Activated naive CD8-positive, alpha-beta T cell (primary cell): ENCODE measurements around the gene CIROP.

Experiments used
- H3K27ac Mint-ChIP-seq: one replicate; pipeline ENCODE4 v1.8.0; 2021; ENCODE audit warnings: mixed read lengths
- H3K27me3 Mint-ChIP-seq: one replicate; pipeline ENCODE4 v1.8.0; 2021; ENCODE audit warnings: mixed read lengths
- H3K36me3 Mint-ChIP-seq: one replicate; pipeline ENCODE4 v1.8.0; 2021; ENCODE audit warnings: mixed read lengths
- H3K4me1 Mint-ChIP-seq: one replicate; pipeline ENCODE4 v1.8.0; 2021; ENCODE audit warnings: low read depth, mixed read lengths
- H3K4me3 Mint-ChIP-seq: one replicate; pipeline ENCODE4 v1.8.0; 2021; ENCODE audit warnings: mild to moderate bottlenecking, mixed read lengths
- H3K9me3 Mint-ChIP-seq: one replicate; pipeline ENCODE4 v1.8.0; 2021; ENCODE audit warnings: low read depth, mixed read lengths

Gene CIROP

GRCh38 chr14:23122086-23122485, 17.3 kb upstream of the CIROP start:
- Mint-ChIP-seq H3K4me1 (peaks cover 47% of the 10 kb centered on the region), H3K36me3 (no peaks in the 10 kb centered on the region), H3K27ac (no peak overlapping the region), H3K9me3 (no peaks in the 10 kb centered on the region), H3K4me3 (no peak overlapping the region), H3K27me3 (no peaks in the 10 kb centered on the region)

GRCh38 chr14:23121361-23121771, 16.6 kb upstream of the CIROP start:
- Mint-ChIP-seq H3K4me3 (peak overlapping the region; percentile 33), H3K27me3 (no peaks in the 10 kb centered on the region), H3K27ac (no peak overlapping the region), H3K9me3 (no peaks in the 10 kb centered on the region), H3K36me3 (no peaks in the 10 kb centered on the region), H3K4me1 (peaks cover 53% of the 10 kb centered on the region)

- H3K4me1 Mint-ChIP-seq = peaks cover 55% of the 10 kb centered on the region
- H3K27me3 Mint-ChIP-seq = no peaks in the 10 kb centered on the region
- H3K9me3 Mint-ChIP-seq = no peaks in the 10 kb centered on the region
- H3K27ac Mint-ChIP-seq = peak overlapping the region; percentile 86
- no peaks in the 10 kb centered on the region for H3K36me3 Mint-ChIP-seq
- peak overlapping the region; percentile 33 for H3K4me3 Mint-ChIP-seq
Observed at GRCh38 chr14:23120541-23121251, 15.9 kb upstream of the CIROP start.

GRCh38 chr14:23119363-23120327, 14.9 kb upstream of the CIROP start:
- no peaks in the 10 kb centered on the region for H3K36me3 Mint-ChIP-seq
- peaks cover 59% of the 10 kb centered on the region for H3K4me1 Mint-ChIP-seq
- peak overlapping the region; percentile 71 for H3K4me3 Mint-ChIP-seq
- peak overlapping the region; percentile 86 for H3K27ac Mint-ChIP-seq
- no peaks in the 10 kb centered on the region for H3K9me3 Mint-ChIP-seq
- H3K27me3 Mint-ChIP-seq = no peaks in the 10 kb centered on the region

- Mint-ChIP-seq H3K27me3 (no peaks in the 10 kb centered on the region), H3K9me3 (no peaks in the 10 kb centered on the region), H3K36me3 (no peaks in the 10 kb centered on the region), H3K4me3 (peak within 1 kb of the TSS; percentile 71), H3K4me1 (peaks cover 59% of the 10 kb centered on the region), H3K27ac (peak within 1 kb of the TSS; percentile 86)
Observed at GRCh38 chr14:23118506-23119362, 13.9 kb upstream of the CIROP start, which contains the start of gene CEBPE. Gene CEBPE (minus strand): TSS chr14:23119255. CDS start chr14:23119091, 164 bp downstream.

GRCh38 chr14:23117371-23118020, 12.7 kb upstream of the CIROP start:
- Mint-ChIP-seq H3K27ac (peak overlapping the region; percentile 85), H3K9me3 (no peaks in the 10 kb centered on the region), H3K4me1 (peaks cover 59% of the 10 kb centered on the region), H3K36me3 (no peaks in the 10 kb centered on the region), H3K4me3 (no peak overlapping the region), H3K27me3 (no peaks in the 10 kb centered on the region)

- no peaks in the 10 kb centered on the region for H3K36me3 Mint-ChIP-seq
- H3K4me3 Mint-ChIP-seq = no peak overlapping the region
- no peaks in the 10 kb centered on the region for H3K27me3 Mint-ChIP-seq
- H3K9me3 Mint-ChIP-seq = no peaks in the 10 kb centered on the region
- H3K27ac Mint-ChIP-seq = peak overlapping the region; percentile 28
- peaks cover 49% of the 10 kb centered on the region for H3K4me1 Mint-ChIP-seq
Observed at GRCh38 chr14:23115918-23116317, 11.1 kb upstream of the CIROP start.

- H3K4me1 Mint-ChIP-seq = peaks cover 42% of the 10 kb centered on the region
- no peaks in the 10 kb centered on the region for H3K9me3 Mint-ChIP-seq
- no peaks in the 10 kb centered on the region for H3K27me3 Mint-ChIP-seq
- H3K36me3 Mint-ChIP-seq = no peaks in the 10 kb centered on the region
- no peak overlapping the region for H3K4me3 Mint-ChIP-seq
- H3K27ac Mint-ChIP-seq = no peak overlapping the region
Observed at GRCh38 chr14:23115039-23115731, 10.4 kb upstream of the CIROP start.

GRCh38 chr14:23114669-23115038, 9.9 kb upstream of the CIROP start:
- Mint-ChIP-seq H3K4me3 (no peak overlapping the region), H3K27ac (no peak overlapping the region), H3K27me3 (no peaks in the 10 kb centered on the region), H3K36me3 (no peaks in the 10 kb centered on the region), H3K4me1 (peaks cover 36% of the 10 kb centered on the region), H3K9me3 (no peaks in the 10 kb centered on the region)

- H3K4me1 Mint-ChIP-seq = peaks cover 31% of the 10 kb centered on the region
- H3K27me3 Mint-ChIP-seq = no peaks in the 10 kb centered on the region
- H3K36me3 Mint-ChIP-seq = no peaks in the 10 kb centered on the region
- H3K27ac Mint-ChIP-seq = no peak overlapping the region
- H3K4me3 Mint-ChIP-seq = no peak overlapping the region
- no peaks in the 10 kb centered on the region for H3K9me3 Mint-ChIP-seq
Observed at GRCh38 chr14:23114120-23114458, 9.3 kb upstream of the CIROP start.

GRCh38 chr14:23113431-23114119, 8.8 kb upstream of the CIROP start:
- no peaks in the 10 kb centered on the region for H3K36me3 Mint-ChIP-seq
- no peak overlapping the region for H3K4me3 Mint-ChIP-seq
- no peaks in the 10 kb centered on the region for H3K9me3 Mint-ChIP-seq
- H3K27me3 Mint-ChIP-seq = no peaks in the 10 kb centered on the region
- H3K4me1 Mint-ChIP-seq = peaks cover 27% of the 10 kb centered on the region
- H3K27ac Mint-ChIP-seq = no peak overlapping the region

GRCh38 chr14:23112359-23113178, 7.8 kb upstream of the CIROP start:
- no peak overlapping the region for H3K4me3 Mint-ChIP-seq
- no peaks in the 10 kb centered on the region for H3K36me3 Mint-ChIP-seq
- no peaks in the 10 kb centered on the region for H3K9me3 Mint-ChIP-seq
- H3K4me1 Mint-ChIP-seq = peaks cover 17% of the 10 kb centered on the region
- no peak overlapping the region for H3K27ac Mint-ChIP-seq
- no peaks in the 10 kb centered on the region for H3K27me3 Mint-ChIP-seq
